ENCODE data around the gene PLXNA4. TPM values are rescaled to one million over a fixed set of nuclear protein-coding genes. Genes with fewer than 3 reads are reported as not detected.

PLXNA4 gene
- total RNA-seq, 4 donors from 2014 or later = 4.8 to 19.7 (median 10.7) TPM

GRCh38 chr7:132279718-132280117 is 296.6 kb downstream of the PLXNA4 start:
- 79 to 95% methylated on average over 4 of the region's 4 CpGs for WGBS, 2 donors (ENCODE audit: low coverage in 1 of 2)
- Histone ChIP-seq H3K4me1 (peaks cover 0 to 19% (median 0%) of the 10 kb centered on the region in 3 donors), H3K9me3 (no peaks in the 10 kb centered on the region), H3K36me3 (no peaks in the 10 kb centered on the region), H3K27ac (no peak overlapping the region), H3K4me3 (no peak overlapping the region), H3K27me3 (no peaks in the 10 kb centered on the region)
- TF ChIP-seq, protein P1, sequence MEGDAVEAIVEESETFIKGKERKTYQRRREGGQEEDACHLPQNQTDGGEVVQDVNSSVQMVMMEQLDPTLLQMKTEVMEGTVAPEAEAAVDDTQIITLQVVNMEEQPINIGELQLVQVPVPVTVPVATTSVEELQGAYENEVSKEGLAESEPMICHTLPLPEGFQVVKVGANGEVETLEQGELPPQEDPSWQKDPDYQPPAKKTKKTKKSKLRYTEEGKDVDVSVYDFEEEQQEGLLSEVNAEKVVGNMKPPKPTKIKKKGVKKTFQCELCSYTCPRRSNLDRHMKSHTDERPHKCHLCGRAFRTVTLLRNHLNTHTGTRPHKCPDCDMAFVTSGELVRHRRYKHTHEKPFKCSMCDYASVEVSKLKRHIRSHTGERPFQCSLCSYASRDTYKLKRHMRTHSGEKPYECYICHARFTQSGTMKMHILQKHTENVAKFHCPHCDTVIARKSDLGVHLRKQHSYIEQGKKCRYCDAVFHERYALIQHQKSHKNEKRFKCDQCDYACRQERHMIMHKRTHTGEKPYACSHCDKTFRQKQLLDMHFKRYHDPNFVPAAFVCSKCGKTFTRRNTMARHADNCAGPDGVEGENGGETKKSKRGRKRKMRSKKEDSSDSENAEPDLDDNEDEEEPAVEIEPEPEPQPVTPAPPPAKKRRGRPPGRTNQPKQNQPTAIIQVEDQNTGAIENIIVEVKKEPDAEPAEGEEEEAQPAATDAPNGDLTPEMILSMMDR (IDR thresholded peaks at IDR 0.05) = no peak
- TF ChIP-seq POLR2A (IDR thresholded peaks at IDR 0.05) = no peak
- no peak for TF ChIP-seq POLR2AphosphoS5 (IDR thresholded peaks at IDR 0.05)
- TF ChIP-seq EP300 (IDR thresholded peaks at IDR 0.05) = no peak
- ATAC-seq = no peak

DNA sequence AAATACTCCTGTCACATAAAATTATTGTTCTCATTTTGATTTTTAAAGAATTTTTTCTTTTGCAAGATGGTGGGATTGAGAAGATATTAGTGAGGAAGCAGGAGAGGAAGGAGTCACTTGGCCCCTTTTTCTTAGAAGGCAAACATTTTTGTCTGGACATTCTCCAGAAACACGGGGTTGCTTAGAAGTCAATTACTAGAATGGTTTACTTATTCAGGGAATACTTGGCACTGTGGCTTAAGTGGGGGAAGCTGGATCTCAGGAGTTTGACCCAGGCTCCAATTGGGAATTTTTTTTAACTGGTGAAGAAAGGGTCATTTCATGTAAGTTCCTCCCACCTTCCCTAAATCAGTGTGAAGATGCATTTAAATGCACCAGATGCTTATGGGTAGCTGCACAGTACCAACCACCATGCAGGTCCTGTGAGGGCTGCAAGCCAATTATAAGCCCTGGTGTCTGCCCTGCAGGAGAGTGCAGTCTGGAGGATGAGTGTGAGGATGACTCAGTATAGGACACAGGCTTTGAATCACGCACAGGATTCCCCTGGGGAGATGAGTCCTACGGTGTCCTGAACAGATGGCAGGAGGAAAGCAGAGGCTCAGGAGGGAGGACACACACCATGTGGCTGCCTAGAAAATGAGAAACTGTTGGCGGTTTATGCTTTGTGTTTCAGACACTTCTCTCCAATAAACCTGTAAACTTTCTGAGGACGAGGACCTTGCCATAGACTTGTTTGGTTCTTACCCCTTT is 299.1 kb downstream of the PLXNA4 start:
- H3K9me3 ChIP-seq = no peaks in the 10 kb centered on the region
- no peak for ATAC-seq
- H3K27ac ChIP-seq = no peak overlapping the region
- no peak for TF ChIP-seq POLR2AphosphoS5 (IDR thresholded peaks at IDR 0.05)
- TF ChIP-seq, protein P1 (IDR thresholded peaks at IDR 0.05) = no peak
- TF ChIP-seq EP300 (IDR thresholded peaks at IDR 0.05) = no peak
- peaks cover 0 to 19% (median 0%) of the 10 kb centered on the region in 3 donors for H3K4me1 ChIP-seq
- no peaks in the 10 kb centered on the region for H3K27me3 ChIP-seq
- H3K4me3 ChIP-seq = no peak overlapping the region
- 27 to 31% methylated on average over 5 of the region's 5 CpGs for WGBS, 2 donors (ENCODE audit: low coverage in 1 of 2)
- no peaks in the 10 kb centered on the region for H3K36me3 ChIP-seq

DNA sequence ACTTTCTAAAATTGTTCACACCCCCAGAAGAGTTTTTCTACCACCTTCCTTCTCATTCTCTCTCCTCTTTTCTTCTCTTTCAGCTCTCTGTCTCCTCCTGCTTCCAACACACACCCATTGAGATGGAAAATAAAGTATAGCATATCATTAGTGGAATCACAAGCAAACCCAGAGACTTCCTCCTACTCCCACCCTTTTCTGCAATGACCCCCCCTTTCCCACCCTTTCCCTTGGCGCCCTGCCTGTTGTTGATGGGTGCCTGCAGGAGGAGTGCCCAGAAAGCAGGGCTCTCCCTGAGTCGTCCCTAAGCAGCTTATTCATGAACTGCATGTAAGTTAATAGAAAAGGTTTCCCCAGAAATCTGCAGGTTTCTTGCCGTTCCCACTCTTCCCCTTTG is 300.0 kb downstream of the PLXNA4 start:
- TF ChIP-seq, protein P1 (IDR thresholded peaks at IDR 0.05) = no peak
- TF ChIP-seq EP300 (IDR thresholded peaks at IDR 0.05) (no peak), POLR2AphosphoS5 (IDR thresholded peaks at IDR 0.05) (no peak), POLR2A (IDR thresholded peaks at IDR 0.05) (no peak)
- no peak overlapping the region for H3K27ac ChIP-seq
- no peaks in the 10 kb centered on the region for H3K9me3 ChIP-seq
- H3K4me1 ChIP-seq = peaks cover 0 to 19% (median 0%) of the 10 kb centered on the region in 3 donors
- 0% methylated on average over 1 to 3 of the region's 3 CpGs for WGBS, 2 donors (ENCODE audit: low coverage in 1 of 2)
- no peaks in the 10 kb centered on the region for H3K27me3 ChIP-seq
- no peak overlapping the region for H3K4me3 ChIP-seq
- ATAC-seq = no peak
- H3K36me3 ChIP-seq = no peaks in the 10 kb centered on the region

DNA sequence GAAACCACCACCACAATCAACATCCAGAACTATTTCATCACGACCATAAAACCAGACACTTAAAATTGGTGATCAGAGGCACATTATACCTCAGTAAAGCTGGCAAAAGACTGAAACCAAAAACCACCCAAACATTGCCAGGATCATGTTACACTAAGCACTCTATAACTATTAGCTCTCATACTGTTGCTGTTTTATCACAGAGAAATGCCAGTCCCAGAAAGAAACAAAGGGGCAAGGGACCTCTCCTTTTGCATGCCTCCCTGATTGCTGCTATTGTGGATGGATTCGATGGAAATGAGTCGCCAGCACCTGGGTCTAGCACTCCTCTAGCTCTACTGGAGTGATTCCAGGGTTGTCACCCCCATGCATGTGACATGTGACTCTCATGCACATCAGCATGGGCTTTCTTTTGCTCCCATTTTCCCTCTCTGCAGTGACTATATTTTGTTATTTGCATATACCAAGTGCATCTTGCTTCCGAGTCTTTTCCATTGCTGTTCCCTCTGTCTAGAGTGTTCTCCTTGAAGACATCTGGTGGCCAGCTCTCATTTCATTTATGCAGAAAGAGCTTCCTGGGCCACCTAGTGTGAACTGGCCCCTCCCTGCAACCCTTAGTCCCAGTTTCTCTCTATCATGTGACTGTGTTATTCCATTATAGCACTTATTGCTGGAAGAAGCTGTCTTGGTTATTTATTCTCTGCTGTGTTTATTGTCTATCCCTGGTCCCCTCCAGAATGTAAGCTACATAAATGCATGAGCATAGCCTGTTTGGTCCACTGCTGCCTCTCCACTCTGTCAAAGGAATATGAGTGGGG is 300.6 kb downstream of the PLXNA4 start:
- no peak for ATAC-seq
- H3K27ac ChIP-seq = no peak overlapping the region
- H3K36me3 ChIP-seq = no peaks in the 10 kb centered on the region
- H3K4me3 ChIP-seq = no peak overlapping the region
- WGBS, 2 donors (ENCODE audit: low coverage in 1 of 2) = 70 to 100% methylated on average over 2 to 4 of the region's 4 CpGs
- H3K9me3 ChIP-seq = no peaks in the 10 kb centered on the region
- no peaks in the 10 kb centered on the region for H3K27me3 ChIP-seq
- TF ChIP-seq EP300 (IDR thresholded peaks at IDR 0.05) (no peak), POLR2A (IDR thresholded peaks at IDR 0.05) (no peak), POLR2AphosphoS5 (IDR thresholded peaks at IDR 0.05) (no peak)
- TF ChIP-seq, protein P1 (IDR thresholded peaks at IDR 0.05) = no peak
- H3K4me1 ChIP-seq = peaks cover 0 to 19% (median 0%) of the 10 kb centered on the region in 3 donors

Measured in gastroesophageal sphincter (tissue), 4 donors.